BE2C (cell line): ENCODE measurements around the gene CLOCK. TPM values are rescaled to one million over a fixed set of nuclear protein-coding genes. Genes with fewer than 3 reads are reported as not detected.
"Not testable (repeated sequence)": the region's sequence is repeated elsewhere in the genome, so short reads cannot be mapped to it uniquely, and the experiment has no call there.

Experiments used
- DNase-seq: peaks from one replicate; pipeline ENCODE4 v3.0.0-alpha.2; 2020
- H3K27me3 ChIP-seq: fragments of 250-450 bp; sonication (Bioruptor Pico); 2 replicates; pipeline ENCODE4 v1.5.1; 2020; ENCODE audit warnings: mild to moderate bottlenecking
- H3K36me3 ChIP-seq: fragments of 250-450 bp; sonication (Bioruptor Pico); 2 replicates; pipeline ENCODE4 v1.5.1; 2020; ENCODE audit warnings: mild to moderate bottlenecking
- H3K4me1 ChIP-seq: fragments of 250-450 bp; sonication (Bioruptor Pico); 2 replicates; pipeline ENCODE4 v1.5.1; 2020
- H3K4me3 ChIP-seq: 2 replicates; pipeline ENCODE4 v1.5.1; 2011; ENCODE audit warnings: low read depth, low read length
- H3K9me3 ChIP-seq: fragments of 250-450 bp; sonication (Bioruptor Pico); 2 replicates; pipeline ENCODE4 v1.5.1; 2020
- polyA plus RNA-seq: library from polyadenylated mRNA; unstranded; fragments of >200 nt; gene quantifications from one replicate; pipeline ENCODE4 v1.2.1, GENCODE V29; 2012; ENCODE audit warnings: low read depth, missing spikeins; ENCODE audit not compliant: insufficient read length, insufficient read depth
- TF ChIP-seq, protein P1 (sequence below): IDR thresholded peaks from 2 replicates; pipeline ENCODE4 v1.5.1; 2012; ENCODE audit warnings: mild to moderate bottlenecking, low read depth, low read length

Gene CLOCK, protein sequence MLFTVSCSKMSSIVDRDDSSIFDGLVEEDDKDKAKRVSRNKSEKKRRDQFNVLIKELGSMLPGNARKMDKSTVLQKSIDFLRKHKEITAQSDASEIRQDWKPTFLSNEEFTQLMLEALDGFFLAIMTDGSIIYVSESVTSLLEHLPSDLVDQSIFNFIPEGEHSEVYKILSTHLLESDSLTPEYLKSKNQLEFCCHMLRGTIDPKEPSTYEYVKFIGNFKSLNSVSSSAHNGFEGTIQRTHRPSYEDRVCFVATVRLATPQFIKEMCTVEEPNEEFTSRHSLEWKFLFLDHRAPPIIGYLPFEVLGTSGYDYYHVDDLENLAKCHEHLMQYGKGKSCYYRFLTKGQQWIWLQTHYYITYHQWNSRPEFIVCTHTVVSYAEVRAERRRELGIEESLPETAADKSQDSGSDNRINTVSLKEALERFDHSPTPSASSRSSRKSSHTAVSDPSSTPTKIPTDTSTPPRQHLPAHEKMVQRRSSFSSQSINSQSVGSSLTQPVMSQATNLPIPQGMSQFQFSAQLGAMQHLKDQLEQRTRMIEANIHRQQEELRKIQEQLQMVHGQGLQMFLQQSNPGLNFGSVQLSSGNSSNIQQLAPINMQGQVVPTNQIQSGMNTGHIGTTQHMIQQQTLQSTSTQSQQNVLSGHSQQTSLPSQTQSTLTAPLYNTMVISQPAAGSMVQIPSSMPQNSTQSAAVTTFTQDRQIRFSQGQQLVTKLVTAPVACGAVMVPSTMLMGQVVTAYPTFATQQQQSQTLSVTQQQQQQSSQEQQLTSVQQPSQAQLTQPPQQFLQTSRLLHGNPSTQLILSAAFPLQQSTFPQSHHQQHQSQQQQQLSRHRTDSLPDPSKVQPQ
- polyA plus RNA-seq, result 3.9 TPM

DNA sequence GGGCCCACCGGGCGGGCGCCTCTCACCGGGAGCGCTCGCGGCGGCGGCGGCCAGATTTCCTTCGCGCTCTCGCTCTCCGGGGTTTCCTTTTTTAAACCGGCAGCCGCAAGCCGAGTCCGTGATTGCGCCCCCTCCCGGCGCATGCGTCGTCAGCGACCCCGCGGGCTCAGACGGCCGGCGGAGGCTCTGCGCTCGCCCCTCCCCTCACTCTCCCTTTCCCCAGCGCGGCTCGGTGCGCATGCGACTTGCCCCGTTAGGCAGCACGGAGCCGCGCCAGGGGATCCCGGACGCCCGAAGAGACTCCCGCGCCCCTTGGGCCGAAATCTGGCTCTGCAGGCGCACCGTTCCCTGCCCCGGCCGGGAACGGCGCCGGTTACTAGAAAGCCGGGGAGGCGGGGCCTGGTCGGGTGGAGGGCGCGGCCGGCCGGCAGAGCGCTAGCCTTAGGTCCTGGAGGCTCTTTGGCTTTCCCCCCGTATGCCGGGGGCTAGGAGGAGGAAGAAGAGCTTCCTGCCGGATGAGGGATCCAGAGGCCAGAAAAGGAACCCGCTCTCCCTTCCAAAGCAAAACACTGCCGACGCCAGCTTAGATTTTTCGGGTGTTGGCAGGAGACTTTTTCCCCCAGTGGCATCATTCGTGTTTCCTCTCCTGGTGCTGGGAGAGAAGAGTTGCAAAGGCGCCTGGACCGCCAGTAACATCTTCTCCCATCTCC is at the start of gene CLOCK:
Gene CLOCK (minus strand): TSS at position 154 of the 710 bp plus-strand sequence. CDS start 64,124 bp downstream, outside the sequence.
- TF ChIP-seq, protein P1, sequence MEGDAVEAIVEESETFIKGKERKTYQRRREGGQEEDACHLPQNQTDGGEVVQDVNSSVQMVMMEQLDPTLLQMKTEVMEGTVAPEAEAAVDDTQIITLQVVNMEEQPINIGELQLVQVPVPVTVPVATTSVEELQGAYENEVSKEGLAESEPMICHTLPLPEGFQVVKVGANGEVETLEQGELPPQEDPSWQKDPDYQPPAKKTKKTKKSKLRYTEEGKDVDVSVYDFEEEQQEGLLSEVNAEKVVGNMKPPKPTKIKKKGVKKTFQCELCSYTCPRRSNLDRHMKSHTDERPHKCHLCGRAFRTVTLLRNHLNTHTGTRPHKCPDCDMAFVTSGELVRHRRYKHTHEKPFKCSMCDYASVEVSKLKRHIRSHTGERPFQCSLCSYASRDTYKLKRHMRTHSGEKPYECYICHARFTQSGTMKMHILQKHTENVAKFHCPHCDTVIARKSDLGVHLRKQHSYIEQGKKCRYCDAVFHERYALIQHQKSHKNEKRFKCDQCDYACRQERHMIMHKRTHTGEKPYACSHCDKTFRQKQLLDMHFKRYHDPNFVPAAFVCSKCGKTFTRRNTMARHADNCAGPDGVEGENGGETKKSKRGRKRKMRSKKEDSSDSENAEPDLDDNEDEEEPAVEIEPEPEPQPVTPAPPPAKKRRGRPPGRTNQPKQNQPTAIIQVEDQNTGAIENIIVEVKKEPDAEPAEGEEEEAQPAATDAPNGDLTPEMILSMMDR, result peak; percentile 45
- H3K4me1 ChIP-seq, result peaks cover 4% of the 10 kb centered on the region

DNA sequence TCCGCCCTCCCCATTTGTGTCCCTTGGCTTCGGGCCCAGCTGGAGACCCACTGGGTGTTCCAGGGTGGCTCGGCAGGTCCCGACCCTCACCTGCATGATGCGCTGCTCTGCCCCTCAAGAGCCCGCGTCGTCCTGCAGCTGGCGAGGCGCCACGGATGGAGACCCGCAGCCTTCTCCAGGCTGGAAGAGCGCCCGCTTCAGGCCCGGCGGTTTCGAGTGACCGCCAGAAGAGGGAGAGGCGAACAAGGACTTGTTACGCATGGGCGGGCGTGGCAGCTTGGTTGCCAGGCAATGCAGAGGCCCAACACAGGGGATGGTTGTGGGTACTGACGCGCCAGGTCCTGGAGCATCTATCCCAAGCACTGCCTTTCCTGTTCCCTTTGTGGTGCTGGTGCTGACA is 45.3 kb upstream of the CLOCK start, which contains the start of gene PDCL2:
Gene PDCL2 (minus strand): TSS at position 232 of the 400 bp plus-strand sequence. CDS start 136 bp downstream, at position 96.
- DNase-seq, result peak; percentile 17
- TF ChIP-seq, protein P1, result no peak
- Histone ChIP-seq H3K36me3 (no peaks in the 10 kb centered on the region), H3K9me3 (no peaks in the 10 kb centered on the region), H3K4me3 (no peak within 1 kb of the TSS), H3K4me1 (no peaks in the 10 kb centered on the region), H3K27me3 (no peaks in the 10 kb centered on the region)

More for the DNA sequence above, at the start of gene CLOCK:
- no peaks in the 10 kb centered on the region for H3K36me3 ChIP-seq
- H3K9me3 ChIP-seq, result no peaks in the 10 kb centered on the region
- H3K4me3 ChIP-seq, result peak within 1 kb of the TSS; percentile 91
- H3K27me3 ChIP-seq, result no peaks in the 10 kb centered on the region
- DNase-seq, result peak; percentile 92

DNA sequence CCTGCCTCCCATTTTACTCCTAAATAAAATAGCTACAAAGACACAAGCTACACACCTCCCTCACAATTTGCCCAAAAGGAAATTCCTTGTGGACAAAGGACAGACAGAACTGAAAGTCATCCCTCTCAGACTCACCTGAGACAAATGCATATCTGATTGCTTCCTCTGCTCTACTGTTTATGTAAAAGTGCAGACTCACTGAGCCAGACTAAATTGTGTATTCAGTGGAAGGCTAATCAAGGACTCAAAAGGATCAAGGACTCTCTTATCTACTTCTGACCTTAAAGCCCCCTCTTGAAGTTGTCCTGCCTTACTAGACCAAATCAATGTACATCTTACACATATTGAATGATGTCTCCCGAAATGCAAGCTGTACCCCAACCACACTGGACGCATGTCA is 41.5 kb upstream of the CLOCK start:
- H3K27me3 ChIP-seq, result no peaks in the 10 kb centered on the region
- H3K36me3 ChIP-seq, result no peaks in the 10 kb centered on the region
- H3K4me3 ChIP-seq, result no peak overlapping the region
- no peaks in the 10 kb centered on the region for H3K4me1 ChIP-seq
- H3K9me3 ChIP-seq, result no peaks in the 10 kb centered on the region
- TF ChIP-seq, protein P1, result no peak
- no peak for DNase-seq

DNA sequence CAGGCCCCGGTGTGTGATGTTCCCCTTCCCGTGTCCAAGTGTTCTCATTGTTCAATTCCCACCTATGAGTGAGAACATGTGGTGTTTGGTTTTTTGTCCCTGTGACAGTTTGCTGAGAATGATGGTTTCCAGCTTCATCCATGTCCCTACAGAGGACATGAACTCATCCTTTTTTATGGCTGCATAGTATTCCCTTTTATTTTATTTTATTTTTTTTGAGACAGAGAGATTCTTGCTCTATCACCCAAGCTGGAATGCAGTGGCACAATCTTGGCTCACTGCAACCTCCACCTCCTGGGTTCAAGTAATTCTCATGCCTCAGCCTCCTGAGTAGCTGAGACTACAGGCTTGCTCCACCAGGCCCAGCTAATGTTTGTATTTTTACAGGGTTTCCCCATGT is 36.1 kb upstream of the CLOCK start:
- not testable (repeated sequence) for DNase-seq, H3K4me3 ChIP-seq, H3K4me1 ChIP-seq, H3K27me3 ChIP-seq, H3K36me3 ChIP-seq, H3K9me3 ChIP-seq

DNA sequence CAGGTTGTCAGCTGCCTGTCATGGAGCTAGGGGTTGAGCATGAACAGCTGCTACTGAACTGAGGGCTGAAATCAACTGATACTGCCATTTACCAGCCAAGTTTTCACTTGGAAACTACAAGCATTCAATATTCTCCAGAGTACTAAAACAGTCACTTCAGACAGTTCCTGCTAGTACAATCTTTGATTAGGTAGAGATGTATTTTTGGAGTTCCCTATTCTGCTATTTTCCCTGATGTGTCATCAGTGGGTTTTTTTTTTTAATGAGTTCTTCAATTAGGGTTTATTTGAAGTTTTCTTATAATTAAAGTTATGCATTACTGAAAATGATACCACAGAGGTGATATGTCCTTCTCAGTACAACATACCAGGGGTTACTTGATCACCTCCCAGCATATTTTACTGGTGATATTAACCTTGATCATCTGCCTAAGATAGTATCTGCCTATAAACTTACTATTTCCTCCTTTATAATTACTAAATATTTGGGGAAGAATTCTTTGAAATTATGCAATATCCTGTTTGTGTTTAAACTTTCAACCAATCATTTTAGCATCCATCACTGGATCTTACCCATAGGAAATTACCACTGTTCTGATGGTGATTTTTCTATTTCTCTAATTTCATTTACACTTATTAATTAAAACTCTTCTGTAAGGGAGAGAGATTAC is 31.8 kb upstream of the CLOCK start:
- no peak for DNase-seq
- TF ChIP-seq, protein P1, result no peak
- Histone ChIP-seq H3K9me3 (no peaks in the 10 kb centered on the region), H3K4me1 (no peaks in the 10 kb centered on the region), H3K4me3 (no peak overlapping the region), H3K36me3 (no peaks in the 10 kb centered on the region), H3K27me3 (no peaks in the 10 kb centered on the region)

DNA sequence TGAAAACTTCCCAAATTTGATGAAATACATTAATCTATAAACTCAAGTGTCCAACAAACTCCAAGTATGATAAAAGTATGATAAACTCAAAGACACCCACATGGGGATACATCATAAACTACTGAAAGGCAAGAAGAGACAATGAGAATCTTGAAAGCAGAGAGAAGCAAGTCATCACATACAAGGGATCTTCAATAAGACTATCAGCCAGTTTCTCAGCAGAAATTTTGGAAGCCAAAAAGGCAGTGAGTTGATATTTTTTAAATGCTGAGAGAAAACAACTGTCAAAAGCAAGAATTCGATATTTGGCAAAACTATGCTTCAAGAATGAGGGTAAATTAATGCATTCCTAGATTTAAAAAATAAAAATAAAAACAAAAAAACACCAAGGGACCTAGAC is 28.8 kb upstream of the CLOCK start:
- DNase-seq, result no peak
- Histone ChIP-seq H3K4me1 (no peaks in the 10 kb centered on the region), H3K9me3 (no peaks in the 10 kb centered on the region), H3K4me3 (no peak overlapping the region), H3K27me3 (no peaks in the 10 kb centered on the region), H3K36me3 (no peaks in the 10 kb centered on the region)
- TF ChIP-seq, protein P1, result no peak
